CD8-positive, alpha-beta memory T cell (primary cell): ENCODE data around the gene RSKR. TPM values are rescaled to one million over a fixed set of nuclear protein-coding genes. Genes with fewer than 3 reads are reported as not detected.

Experiments
- CTCF ChIA-PET: fragments of 350-600 bp; sonication (Branson Sonifier 250); formaldehyde crosslinking; loops from one replicate; lab custom pipeline; 2021; ENCODE audit warnings: antibody characterized with exemption; lab: Charles Lee
- POLR2A ChIA-PET: fragments of 350-600 bp; sonication (Branson Sonifier 250); formaldehyde crosslinking; loops from one replicate; lab custom pipeline; 2021; ENCODE audit warnings: antibody characterized with exemption; lab: Charles Lee
- DNase-seq, 5 donors: peaks; one replicate each; pipeline versions ENCODE4 v3.0.0 to v3.0.0-alpha.2; 2020 to 2022; ENCODE audit warnings: mixed read lengths in 1 of 5
- H3K27ac ChIP-seq: one replicate; pipeline ENCODE4 v1.7.0; 2013; ENCODE audit warnings: low read depth, mild to moderate bottlenecking, low read length, moderate library complexity
- H3K27me3 ChIP-seq: 2 replicates; pipeline ENCODE4 v1.7.0; 2013; ENCODE audit warnings: low read length, mild to moderate bottlenecking; ENCODE audit not compliant: insufficient read depth, poor library complexity, severe bottlenecking
- H3K36me3 ChIP-seq: 2 replicates; pipeline ENCODE4 v1.7.0; 2013; ENCODE audit warnings: mild to moderate bottlenecking, low read length, moderate library complexity; ENCODE audit not compliant: insufficient read depth
- H3K4me1 ChIP-seq: 2 replicates; pipeline ENCODE4 v1.7.0; 2013; ENCODE audit warnings: mild to moderate bottlenecking, low read length, moderate library complexity; ENCODE audit not compliant: insufficient read depth
- H3K4me3 ChIP-seq: 2 replicates; pipeline ENCODE4 v1.7.0; 2013; ENCODE audit warnings: mild to moderate bottlenecking, low read length
- H3K9me3 ChIP-seq: 2 replicates; pipeline ENCODE4 v1.7.0; 2013; ENCODE audit warnings: mild to moderate bottlenecking, low read length
- H3K27ac Mint-ChIP-seq, 8 donors: one replicate each; pipeline ENCODE4 v1.8.0; 2020 to 2021; ENCODE audit warnings: mixed read lengths in 8 of 8, mild to moderate bottlenecking in 6 of 8, inconsistent platforms in 3 of 8, moderate library complexity in 3 of 8
- H3K27me3 Mint-ChIP-seq, 2 donors: one replicate each; pipeline ENCODE4 v1.8.0; 2020 to 2021; ENCODE audit warnings: mixed read lengths in 2 of 2, mild to moderate bottlenecking in 1 of 2, moderate library complexity in 1 of 2
- H3K36me3 Mint-ChIP-seq, 3 donors: one replicate each; pipeline ENCODE4 v1.8.0; 2020 to 2021; ENCODE audit warnings: mixed read lengths in 3 of 3, inconsistent platforms in 1 of 3, mild to moderate bottlenecking in 1 of 3
- H3K4me1 Mint-ChIP-seq, 3 donors: one replicate each; pipeline ENCODE4 v1.8.0; 2020 to 2021; ENCODE audit warnings: mixed read lengths in 3 of 3, inconsistent platforms in 1 of 3, mild to moderate bottlenecking in 1 of 3
- H3K4me3 Mint-ChIP-seq, 7 donors: one replicate each; pipeline ENCODE4 v1.8.0; 2020 to 2021; ENCODE audit warnings: mixed read lengths in 7 of 7, mild to moderate bottlenecking in 6 of 7, moderate library complexity in 4 of 7, inconsistent platforms in 2 of 7
- H3K9me3 Mint-ChIP-seq, 5 donors: one replicate each; pipeline ENCODE4 v1.8.0; 2020 to 2022; ENCODE audit warnings: mixed read lengths in 5 of 5, mild to moderate bottlenecking in 3 of 5, moderate library complexity in 2 of 5, inconsistent platforms in 1 of 5
- polyA plus RNA-seq: library from polyadenylated mRNA; unstranded; fragments of 300-500 nt; fragmentation: Illumina TruSeq; gene quantifications from one replicate; pipeline ENCODE4 v1.2.3, GENCODE V29; 2021
- total RNA-seq, 2 experiments: library from RNA; stranded (reverse); gene quantifications; one replicate each; pipeline ENCODE4 v1.2.3, GENCODE V29; 2021

The RSKR gene
- total and polyA plus RNA-seq, 3 experiments from 2014 or later: 0.22 to 19.3 (median 18.4) TPM

DNA sequence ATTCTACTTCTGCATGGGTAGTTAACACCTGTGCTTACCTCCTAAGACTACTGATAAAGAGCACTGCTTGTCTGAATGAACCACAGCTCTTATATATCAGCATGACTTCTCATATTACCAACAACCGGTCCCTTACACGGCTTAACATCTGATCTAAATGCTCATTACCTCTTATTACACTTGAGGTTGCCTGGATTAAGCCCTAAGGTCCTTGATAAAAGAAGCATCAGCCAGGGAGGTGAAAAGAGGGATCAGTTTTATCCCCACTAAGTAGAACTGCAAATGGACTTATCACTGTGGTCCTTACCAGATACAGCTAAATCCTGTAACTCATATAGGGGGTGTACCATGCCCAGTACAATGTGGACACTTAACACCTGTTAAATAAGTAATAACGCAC, 8.2 kb upstream of the RSKR start:
- Mint-ChIP-seq H3K4me3 (no peak overlapping the region), H3K4me1 (peaks cover 0 to 4% (median 3%) of the 10 kb centered on the region in 3 donors), H3K27ac (no peak overlapping the region), H3K36me3 (peaks cover 0 to 90% (median 24%) of the 10 kb centered on the region in 3 donors), H3K27me3 (peaks cover 0 to 1% of the 10 kb centered on the region in 2 donors), H3K9me3 (no peaks in the 10 kb centered on the region)
- Histone ChIP-seq H3K27me3 (no peaks in the 10 kb centered on the region), H3K9me3 (no peaks in the 10 kb centered on the region), H3K27ac (no peak overlapping the region), H3K4me3 (no peak overlapping the region), H3K36me3 (peaks cover 60% of the 10 kb centered on the region), H3K4me1 (no peaks in the 10 kb centered on the region)
- no peak for DNase-seq
- ChIA-PET CTCF (interaction anchor here (3.7 kb wide), 1 partner anchor 11 kb away, joined by 21 read pairs; no protein-coding TSS in a partner anchor), POLR2A (no interaction called here)

DNA sequence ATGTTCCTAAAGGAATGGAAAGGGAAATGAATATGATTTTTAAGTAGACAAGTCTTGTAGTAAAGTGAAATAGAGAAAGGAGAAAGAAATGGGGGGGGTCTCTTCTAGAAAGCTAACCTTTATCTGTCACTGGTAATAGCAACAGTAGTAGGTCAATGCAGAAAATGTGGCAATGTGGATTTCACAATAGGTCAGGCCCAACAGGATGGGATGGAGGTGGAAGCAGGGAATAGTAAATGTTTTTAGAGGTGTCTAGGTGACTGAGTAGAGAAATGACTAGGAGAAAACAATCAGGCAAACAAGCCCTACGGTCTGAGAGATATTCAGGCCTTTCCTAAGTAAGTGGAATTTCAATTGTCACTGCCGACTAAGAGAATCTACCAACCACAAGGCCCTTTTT, 6.0 kb upstream of the RSKR start:
- no peak overlapping the region for H3K27ac ChIP-seq
- POLR2A ChIA-PET: no interaction called here
- H3K27ac Mint-ChIP-seq: peak overlapping the region in 1 of 8 donors; percentile 72
- peaks cover 0 to 95% (median 24%) of the 10 kb centered on the region in 3 donors for H3K36me3 Mint-ChIP-seq
- CTCF ChIA-PET: no interaction called here
- H3K4me1 ChIP-seq: no peaks in the 10 kb centered on the region
- no peaks in the 10 kb centered on the region for H3K9me3 Mint-ChIP-seq
- H3K4me1 Mint-ChIP-seq: peaks cover 0 to 3% (median 0%) of the 10 kb centered on the region in 3 donors
- DNase-seq: no peak
- no peaks in the 10 kb centered on the region for H3K27me3 Mint-ChIP-seq
- no peaks in the 10 kb centered on the region for H3K9me3 ChIP-seq
- H3K4me3 ChIP-seq: no peak overlapping the region
- no peak overlapping the region for H3K4me3 Mint-ChIP-seq
- peaks cover 80% of the 10 kb centered on the region for H3K36me3 ChIP-seq
- H3K27me3 ChIP-seq: no peaks in the 10 kb centered on the region

DNA sequence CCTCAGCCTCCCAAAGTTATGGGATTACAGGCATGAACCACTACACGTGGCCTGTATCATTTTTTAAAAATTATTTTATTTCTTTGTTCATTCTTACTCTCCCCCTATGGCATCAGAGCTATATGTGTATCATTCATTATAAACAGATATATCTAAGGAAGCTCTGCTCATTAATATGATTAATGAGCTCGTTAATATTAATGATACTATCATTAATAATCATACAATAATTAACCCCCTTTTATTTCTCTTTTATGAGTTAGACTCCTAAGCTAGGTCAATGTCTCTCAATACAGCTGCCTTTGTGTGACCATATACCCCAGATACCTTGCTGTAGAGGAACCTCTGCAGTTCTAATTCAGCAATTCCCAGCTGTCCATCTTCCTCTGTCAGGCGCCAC, 4.5 kb upstream of the RSKR start:
- ChIA-PET CTCF (interaction anchor here (0.7 to 3.0 kb wide), 4 partner anchors 9 to 1867 kb away, joined by 3 to 7 read pairs (median 4); no protein-coding TSS in a partner anchor), POLR2A (no interaction called here)
- no peak for DNase-seq
- Mint-ChIP-seq H3K27me3 (no peaks in the 10 kb centered on the region), H3K27ac (no peak overlapping the region), H3K4me1 (no peaks in the 10 kb centered on the region), H3K9me3 (no peaks in the 10 kb centered on the region), H3K4me3 (no peak overlapping the region), H3K36me3 (peaks cover 0 to 95% (median 21%) of the 10 kb centered on the region in 3 donors)
- H3K9me3 ChIP-seq: no peaks in the 10 kb centered on the region
- peaks cover 70% of the 10 kb centered on the region for H3K36me3 ChIP-seq
- H3K27me3 ChIP-seq: no peaks in the 10 kb centered on the region
- no peak overlapping the region for H3K27ac ChIP-seq
- no peaks in the 10 kb centered on the region for H3K4me1 ChIP-seq
- H3K4me3 ChIP-seq: no peak overlapping the region

DNA sequence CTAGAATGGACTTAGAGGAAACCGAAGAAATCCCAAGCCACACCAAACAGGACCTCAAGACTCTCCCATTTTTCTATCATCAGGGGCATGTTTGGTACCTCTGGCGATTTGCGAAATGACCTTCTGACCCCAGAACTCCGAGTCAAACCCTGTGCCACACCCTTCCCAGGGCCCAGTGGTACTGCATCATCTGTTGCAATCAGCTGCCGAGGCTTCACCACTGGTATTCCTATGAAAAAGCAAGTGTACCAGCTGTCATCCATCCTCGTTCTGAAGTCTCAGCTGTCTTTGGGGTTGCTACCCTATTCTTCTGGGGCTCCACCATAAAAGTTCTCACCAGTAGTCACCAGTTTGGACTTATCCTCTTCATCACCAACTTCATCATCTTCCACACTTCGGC, 2.3 kb upstream of the RSKR start:
- ChIA-PET CTCF (no interaction called here), POLR2A (interaction anchor here (0.7 kb wide), 1 partner anchor 126 kb away, joined by 3 read pairs; no protein-coding TSS in a partner anchor)
- H3K9me3 Mint-ChIP-seq: no peaks in the 10 kb centered on the region
- H3K4me1 ChIP-seq: no peaks in the 10 kb centered on the region
- no peaks in the 10 kb centered on the region for H3K27me3 ChIP-seq
- no peak for DNase-seq
- H3K27me3 Mint-ChIP-seq: no peaks in the 10 kb centered on the region
- peaks cover 0 to 86% (median 10%) of the 10 kb centered on the region in 3 donors for H3K36me3 Mint-ChIP-seq
- H3K4me3 ChIP-seq: no peak overlapping the region
- no peak overlapping the region for H3K4me3 Mint-ChIP-seq
- no peak overlapping the region for H3K27ac ChIP-seq
- peaks cover 53% of the 10 kb centered on the region for H3K36me3 ChIP-seq
- peak overlapping the region in 3 of 8 donors; percentile 4 to 82 (median 50) for H3K27ac Mint-ChIP-seq
- peaks cover 0 to 6% (median 0%) of the 10 kb centered on the region in 3 donors for H3K4me1 Mint-ChIP-seq
- H3K9me3 ChIP-seq: no peaks in the 10 kb centered on the region

DNA sequence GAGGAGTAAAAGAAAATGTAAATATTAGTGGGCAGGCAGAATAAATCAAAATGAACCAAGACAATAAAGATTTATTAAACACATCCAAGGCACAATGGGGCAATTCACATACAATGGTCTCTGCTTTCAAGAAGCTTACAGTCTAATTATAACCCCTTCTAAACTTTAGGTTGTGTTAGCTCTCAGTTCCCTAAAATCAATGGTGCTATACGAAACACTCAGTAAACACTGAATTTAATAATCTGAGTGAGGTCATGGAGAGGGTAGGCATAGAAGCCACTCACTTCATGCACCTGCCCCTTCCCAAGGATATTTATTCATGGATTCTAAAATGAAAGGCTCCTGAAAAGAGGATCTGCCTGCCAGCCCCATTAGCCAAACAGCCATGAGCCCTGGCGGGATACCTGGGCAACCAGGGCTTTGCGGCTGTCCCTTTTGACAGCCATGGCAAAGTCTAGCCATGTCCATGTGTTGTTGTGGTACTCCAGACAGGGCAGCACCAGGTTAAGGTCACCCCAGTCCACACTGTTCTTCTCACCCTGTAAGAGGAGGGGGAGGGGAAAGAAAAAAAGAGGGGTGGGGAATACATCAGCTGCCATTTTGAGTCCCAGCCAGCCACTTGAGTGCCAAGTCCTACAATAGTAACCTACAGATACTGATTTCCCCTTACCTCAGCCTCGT, 1.4 kb upstream of the RSKR start:
- no peaks in the 10 kb centered on the region for H3K27me3 ChIP-seq
- H3K4me3 ChIP-seq: no peak overlapping the region
- peaks cover 0 to 6% (median 0%) of the 10 kb centered on the region in 3 donors for H3K4me1 Mint-ChIP-seq
- peak overlapping the region in 2 of 8 donors; percentile 4 to 50 for H3K27ac Mint-ChIP-seq
- peaks cover 44% of the 10 kb centered on the region for H3K36me3 ChIP-seq
- no peak overlapping the region for H3K4me3 Mint-ChIP-seq
- no peaks in the 10 kb centered on the region for H3K27me3 Mint-ChIP-seq
- no peaks in the 10 kb centered on the region for H3K4me1 ChIP-seq
- no peak overlapping the region for H3K27ac ChIP-seq
- CTCF ChIA-PET: no interaction called here
- H3K9me3 ChIP-seq: no peaks in the 10 kb centered on the region
- no peaks in the 10 kb centered on the region for H3K9me3 Mint-ChIP-seq
- peaks cover 0 to 84% (median 12%) of the 10 kb centered on the region in 3 donors for H3K36me3 Mint-ChIP-seq
- POLR2A ChIA-PET: no interaction called here
- no peak for DNase-seq

DNA sequence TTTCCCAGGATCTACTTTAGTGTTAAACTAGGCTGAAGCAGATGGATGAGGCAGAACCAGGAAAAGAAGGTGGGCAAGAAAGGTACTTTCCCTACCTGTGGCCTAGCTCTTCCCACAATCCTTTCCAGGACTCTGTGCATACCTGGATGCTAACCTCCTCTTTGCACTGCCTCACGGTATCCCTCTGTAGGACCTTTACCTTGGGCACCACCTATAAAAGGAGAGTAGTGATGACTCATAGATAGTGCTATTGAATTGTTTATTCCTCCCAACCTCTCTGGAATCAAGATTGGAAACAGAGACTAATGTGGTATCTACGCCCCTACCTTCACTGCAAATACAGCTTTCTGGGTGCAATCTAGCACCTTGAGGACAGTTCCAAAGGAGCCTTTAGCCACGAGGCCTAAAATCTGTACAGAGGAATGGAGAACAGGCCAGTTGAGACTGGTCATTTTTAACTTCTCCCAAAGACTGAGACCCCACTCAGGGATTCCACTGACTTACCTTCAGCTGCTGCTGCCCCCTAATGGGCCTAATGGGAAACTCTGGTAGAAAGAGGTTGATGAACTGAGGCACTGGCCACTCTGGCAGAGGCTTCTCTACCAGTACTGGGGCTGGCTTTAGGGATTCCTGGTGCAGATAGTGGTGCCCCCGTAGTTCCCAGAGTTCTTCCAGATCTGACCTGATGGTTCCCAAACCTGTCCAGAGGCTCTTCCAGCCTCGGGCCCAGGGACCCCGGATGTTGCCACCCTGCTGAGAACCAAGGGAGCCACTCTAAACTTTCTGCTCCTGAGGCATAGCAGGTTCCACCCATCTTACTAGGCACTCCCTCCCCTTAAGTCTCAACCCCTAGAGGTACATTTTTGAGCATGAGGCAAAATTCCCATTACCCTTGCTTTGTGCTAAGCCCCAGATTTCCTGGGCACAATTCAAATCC, 781 bp downstream of the RSKR start:
- DNase-seq: peak; percentile 6 to 59 (median 18)
- Mint-ChIP-seq H3K36me3 (peaks cover 0 to 66% (median 8%) of the 10 kb centered on the region in 3 donors), H3K27me3 (no peaks in the 10 kb centered on the region), H3K9me3 (no peaks in the 10 kb centered on the region), H3K27ac (peak overlapping the region in 4 of 8 donors; percentile 58 to 80 (median 70)), H3K4me1 (peaks cover 0 to 6% (median 0%) of the 10 kb centered on the region in 3 donors), H3K4me3 (no peak overlapping the region)
- ChIA-PET CTCF (interaction anchor here (0.8 to 5.3 kb wide), 8 partner anchors 10 to 118 kb away, joined by 3 to 37 read pairs (median 4); partner anchors contain the start of gene PIGS), POLR2A (interaction anchor here (0.7 to 1.2 kb wide), 2 partner anchors 14 to 32 kb away, joined by 3 read pairs; partner anchors contain the start of gene BLTP2)
- H3K27me3 ChIP-seq: no peaks in the 10 kb centered on the region
- no peaks in the 10 kb centered on the region for H3K4me1 ChIP-seq
- no peak overlapping the region for H3K4me3 ChIP-seq
- H3K27ac ChIP-seq: no peak overlapping the region
- peaks cover 24% of the 10 kb centered on the region for H3K36me3 ChIP-seq
- no peaks in the 10 kb centered on the region for H3K9me3 ChIP-seq

DNA sequence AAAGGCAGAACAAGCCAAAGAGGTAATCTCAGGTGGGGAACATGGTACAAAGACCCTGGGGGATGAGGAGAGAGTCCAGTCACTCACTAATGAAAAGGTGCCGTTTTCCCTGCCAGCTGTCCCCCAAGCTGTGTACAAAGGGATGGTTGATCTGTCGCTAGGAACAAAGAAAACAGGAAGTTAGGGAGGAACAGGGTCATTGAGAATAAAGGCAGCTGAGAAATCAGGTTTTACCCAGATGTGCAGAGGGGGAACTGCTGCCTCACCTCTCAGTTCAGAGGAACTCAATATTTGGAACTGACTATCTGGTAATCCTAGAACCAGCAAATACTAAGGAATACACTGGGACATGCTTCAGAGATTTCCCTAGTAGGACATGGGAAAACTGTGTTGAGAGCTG, 1.5 kb downstream of the RSKR start:
- Histone ChIP-seq H3K9me3 (no peaks in the 10 kb centered on the region), H3K4me3 (no peak overlapping the region), H3K36me3 (peaks cover 22% of the 10 kb centered on the region), H3K4me1 (no peaks in the 10 kb centered on the region), H3K27ac (no peak overlapping the region), H3K27me3 (no peaks in the 10 kb centered on the region)
- ChIA-PET POLR2A (interaction anchor here (0.7 to 1.2 kb wide), 2 partner anchors 13 to 32 kb away, joined by 3 read pairs; partner anchors contain the start of gene BLTP2), CTCF (interaction anchor here (0.8 to 5.3 kb wide), 8 partner anchors 11 to 117 kb away, joined by 3 to 37 read pairs (median 4); partner anchors contain the start of gene PIGS)
- Mint-ChIP-seq H3K27ac (peak overlapping the region in 6 of 8 donors; percentile 7 to 77 (median 58)), H3K4me1 (peaks cover 0 to 6% (median 0%) of the 10 kb centered on the region in 3 donors), H3K27me3 (no peaks in the 10 kb centered on the region), H3K36me3 (peaks cover 0 to 64% (median 8%) of the 10 kb centered on the region in 3 donors), H3K4me3 (no peak overlapping the region), H3K9me3 (no peaks in the 10 kb centered on the region)
- no peak for DNase-seq
